ENCODE data around the gene LOX. TPM values are rescaled to one million over a fixed set of nuclear protein-coding genes. Genes with fewer than 3 reads are reported as not detected.

LOX gene
- total RNA-seq, 2 experiments from 2014 or later, result not detected

- Mint-ChIP-seq H3K27ac (no peak overlapping the region), H3K27me3 (no peaks in the 10 kb centered on the region), H3K4me1 (ENCODE audit: low read depth) (no peaks in the 10 kb centered on the region), H3K4me3 (no peak overlapping the region), H3K36me3 (ENCODE audit: low read depth) (no peaks in the 10 kb centered on the region), H3K9me3 (no peaks in the 10 kb centered on the region)
- DNase-seq (no peak), ATAC-seq (no peak)
- POLR2A ChIA-PET, result no interaction called here
- intact Hi-C loops (cut with micrococcal nuclease), result no loop called here
- CTCF ChIA-PET, result no interaction called here
- no peak for TF ChIP-seq CTCF (IDR thresholded peaks at IDR 0.05)
These were observed 29.0 kb upstream of the LOX start for GRCh38 chr5:122107016-122107415.

- CTCF ChIA-PET, result no interaction called here
- intact Hi-C loops (cut with micrococcal nuclease), result no loop called here
- no peak for ATAC-seq
These were observed 27.9 kb upstream of the LOX start for GRCh38 chr5:122105909-122106308.

DNA sequence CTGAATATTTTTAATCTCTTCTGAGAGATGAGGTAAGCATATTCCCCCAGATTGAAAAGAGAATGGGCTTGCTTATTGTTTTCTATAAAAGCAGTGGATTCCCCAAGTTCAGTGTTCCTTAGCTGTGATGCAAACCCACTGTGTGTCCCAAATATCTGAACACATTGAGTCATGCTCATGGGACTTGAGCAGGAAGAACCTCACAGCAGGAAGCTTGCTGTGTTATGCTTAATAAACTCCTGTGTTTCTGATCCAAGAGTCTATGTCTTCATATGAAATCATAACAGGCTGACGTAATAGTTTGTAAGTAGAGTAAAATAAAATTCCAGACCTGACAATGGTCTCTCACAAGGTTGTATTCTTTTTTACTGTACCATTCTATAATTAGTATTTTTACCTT is 24.8 kb upstream of the LOX start:
- Mint-ChIP-seq H3K36me3 (ENCODE audit: low read depth) (no peaks in the 10 kb centered on the region), H3K27ac (no peak overlapping the region), H3K27me3 (no peaks in the 10 kb centered on the region), H3K4me1 (ENCODE audit: low read depth) (no peaks in the 10 kb centered on the region), H3K4me3 (no peak overlapping the region), H3K9me3 (no peaks in the 10 kb centered on the region)
- no peak for TF ChIP-seq CTCF (IDR thresholded peaks at IDR 0.05)
- ChIA-PET POLR2A (no interaction called here), CTCF (interaction anchor here (1.1 to 1.6 kb wide), 3 partner anchors 9 to 136 kb away, joined by 3 to 5 read pairs (median 3); no protein-coding TSS in a partner anchor)
- intact Hi-C loops (cut with micrococcal nuclease), result no loop called here
- no peak for ATAC-seq
- no peak for DNase-seq

More at GRCh38 chr5:122105909-122106308, 27.9 kb upstream of the LOX start:
- H3K36me3 Mint-ChIP-seq (ENCODE audit: low read depth), result no peaks in the 10 kb centered on the region
- no peak overlapping the region for H3K27ac Mint-ChIP-seq
- no peak for TF ChIP-seq CTCF (IDR thresholded peaks at IDR 0.05)
- H3K9me3 Mint-ChIP-seq, result no peaks in the 10 kb centered on the region
- POLR2A ChIA-PET, result no interaction called here
- H3K4me3 Mint-ChIP-seq, result no peak overlapping the region
- no peak for DNase-seq
- no peaks in the 10 kb centered on the region for H3K4me1 Mint-ChIP-seq (ENCODE audit: low read depth)
- H3K27me3 Mint-ChIP-seq, result no peaks in the 10 kb centered on the region

- ChIA-PET CTCF (interaction anchor here (0.7 to 1.6 kb wide), 7 partner anchors 11 to 152 kb away, joined by 3 to 5 read pairs (median 3); no protein-coding TSS in a partner anchor), POLR2A (no interaction called here)
- no peak for DNase-seq
- Mint-ChIP-seq H3K4me1 (ENCODE audit: low read depth) (no peaks in the 10 kb centered on the region), H3K4me3 (no peak overlapping the region), H3K27ac (no peak overlapping the region), H3K36me3 (ENCODE audit: low read depth) (no peaks in the 10 kb centered on the region), H3K27me3 (no peaks in the 10 kb centered on the region), H3K9me3 (no peaks in the 10 kb centered on the region)
- intact Hi-C loops (cut with micrococcal nuclease), result no loop called here
- peak; percentile 63 for TF ChIP-seq CTCF (IDR thresholded peaks at IDR 0.05)
- ATAC-seq, result peak; percentile 55
These were observed 23.7 kb upstream of the LOX start for GRCh38 chr5:122101636-122102285.

DNA sequence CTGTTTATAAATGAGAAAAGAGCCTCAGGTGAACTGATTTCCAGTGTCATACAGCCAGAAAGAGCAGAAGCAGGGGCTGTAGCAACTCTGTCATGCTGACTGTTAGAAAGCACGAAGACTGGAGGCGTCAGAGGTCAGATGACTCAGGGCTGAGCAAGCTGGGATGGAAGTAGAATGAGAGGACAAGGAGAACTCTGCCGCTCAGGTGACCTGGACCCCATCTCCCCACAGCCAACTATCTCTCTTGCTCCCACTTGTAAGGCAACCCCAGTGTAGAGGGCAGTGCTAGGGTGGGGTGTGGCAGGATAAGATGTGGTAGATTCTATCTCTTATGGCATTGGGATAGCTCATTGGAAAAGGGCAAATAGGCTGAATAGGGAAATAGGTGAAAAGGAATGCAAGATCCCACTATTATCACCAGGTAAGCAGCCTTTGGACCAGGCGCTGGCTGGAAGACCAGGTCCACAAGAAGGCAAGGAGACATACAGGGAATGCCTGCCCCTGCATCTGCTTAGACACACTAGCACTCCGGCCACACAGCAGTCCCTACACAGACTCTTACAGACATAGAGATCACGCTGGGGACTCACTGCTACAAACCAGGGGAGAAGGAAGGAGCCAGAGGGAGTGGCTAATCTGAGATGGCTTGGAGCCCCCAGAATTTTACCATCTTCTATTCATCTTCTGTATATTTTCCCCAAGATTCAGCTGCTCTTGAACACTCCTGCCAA is 21.2 kb upstream of the LOX start:
- intact Hi-C loops (cut with micrococcal nuclease), result no loop called here
- no peaks in the 10 kb centered on the region for H3K9me3 Mint-ChIP-seq
- no peaks in the 10 kb centered on the region for H3K27me3 Mint-ChIP-seq
- CTCF ChIA-PET, result no interaction called here
- no peaks in the 10 kb centered on the region for H3K36me3 Mint-ChIP-seq (ENCODE audit: low read depth)
- no peak overlapping the region for H3K27ac Mint-ChIP-seq
- ATAC-seq, result no peak
- H3K4me1 Mint-ChIP-seq (ENCODE audit: low read depth), result no peaks in the 10 kb centered on the region
- H3K4me3 Mint-ChIP-seq, result no peak overlapping the region
- DNase-seq, result no peak
- POLR2A ChIA-PET, result no interaction called here
- no peak for TF ChIP-seq CTCF (IDR thresholded peaks at IDR 0.05)

Data from activated CD8-positive, alpha-beta T cell treated with anti-CD3 and anti-CD28 coated beads for 36 hours (primary cell).